ENCODE results near the gene TECRL.

Gene TECRL, protein sequence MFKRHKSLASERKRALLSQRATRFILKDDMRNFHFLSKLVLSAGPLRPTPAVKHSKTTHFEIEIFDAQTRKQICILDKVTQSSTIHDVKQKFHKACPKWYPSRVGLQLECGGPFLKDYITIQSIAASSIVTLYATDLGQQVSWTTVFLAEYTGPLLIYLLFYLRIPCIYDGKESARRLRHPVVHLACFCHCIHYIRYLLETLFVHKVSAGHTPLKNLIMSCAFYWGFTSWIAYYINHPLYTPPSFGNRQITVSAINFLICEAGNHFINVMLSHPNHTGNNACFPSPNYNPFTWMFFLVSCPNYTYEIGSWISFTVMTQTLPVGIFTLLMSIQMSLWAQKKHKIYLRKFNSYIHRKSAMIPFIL

DNA sequence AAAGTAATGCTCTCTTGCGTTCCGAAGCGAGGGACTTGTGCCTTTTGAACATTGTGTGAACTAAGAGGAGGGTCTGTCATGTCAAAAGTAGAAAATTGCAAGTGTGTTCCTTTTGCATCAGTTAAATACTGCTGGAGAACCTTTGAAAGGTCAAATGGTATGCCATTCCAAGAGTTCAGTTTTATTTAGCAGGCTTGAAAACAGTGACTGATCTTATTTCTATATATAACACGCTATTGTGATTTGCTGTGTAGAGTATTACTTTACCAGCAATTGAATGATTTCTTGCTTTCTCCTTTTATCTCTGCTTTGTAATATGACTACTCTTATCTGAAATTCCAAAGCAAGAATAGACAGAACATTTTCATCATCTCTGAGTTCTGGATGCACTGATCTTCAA is at the start of gene TECRL:
TECRL (minus strand) TSS at position 151 of the 400 bp plus-strand sequence; CDS start at position 52, 99 bp downstream.
- DNase-seq = no peak

DNA sequence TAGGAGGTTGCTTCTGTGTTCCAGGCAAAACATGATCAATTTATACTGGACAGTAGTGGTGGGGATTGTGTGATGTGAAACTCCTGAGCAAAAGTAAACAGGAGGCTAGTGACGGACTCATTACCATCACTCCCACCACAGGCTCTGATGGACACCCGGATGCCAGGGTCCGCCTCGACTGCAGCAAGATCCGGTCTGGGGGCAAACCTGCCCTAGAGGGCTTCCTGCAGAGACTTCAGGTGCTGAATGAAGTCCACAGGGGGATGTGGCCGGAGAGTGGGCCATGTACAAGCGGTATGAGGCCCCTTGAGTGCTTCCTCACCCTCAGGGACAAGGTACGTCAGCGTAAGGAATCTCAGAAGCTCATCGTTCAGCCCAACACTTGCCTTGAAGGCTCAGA is 23.4 kb upstream of the TECRL start:
- no peak for DNase-seq

DNA sequence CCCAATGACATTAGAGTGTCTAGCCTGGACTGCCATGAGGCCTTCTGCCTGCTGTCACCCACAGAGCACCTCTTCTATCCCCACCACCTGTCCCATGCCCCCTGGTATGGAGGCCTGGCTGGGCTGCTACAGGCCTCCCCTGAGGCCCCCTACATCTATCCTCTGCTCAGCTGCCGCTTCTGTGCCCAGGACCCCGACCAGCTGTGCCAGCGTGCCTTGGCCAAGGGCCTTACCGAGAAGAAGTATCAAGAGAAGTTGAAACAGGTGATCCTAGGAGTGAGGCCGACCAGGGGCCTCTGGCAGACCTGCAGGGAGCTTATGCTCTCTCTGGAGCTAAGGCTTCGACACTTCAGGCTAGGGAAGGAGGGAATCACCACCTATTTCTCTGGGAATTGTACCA is 21.7 kb upstream of the TECRL start:
- no peak for DNase-seq

DNA sequence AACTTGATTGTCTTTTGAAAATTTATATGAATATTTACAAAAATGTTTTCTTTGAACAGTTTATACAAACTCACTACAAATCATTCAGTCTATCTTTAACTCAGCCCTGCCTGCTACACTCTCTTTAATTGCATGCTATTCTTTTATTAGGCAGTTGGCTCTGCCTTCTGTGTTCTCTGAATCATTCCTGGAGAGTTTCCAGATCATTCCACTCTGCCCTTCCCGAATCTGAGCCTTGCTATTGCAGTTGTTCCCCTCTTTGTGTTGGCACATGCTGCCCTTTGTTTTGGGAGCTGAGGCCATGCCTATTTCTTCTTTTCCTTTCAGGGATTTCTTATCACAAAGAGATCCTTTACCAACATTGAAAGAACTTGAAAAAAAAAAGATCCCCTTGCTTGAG is 8.7 kb upstream of the TECRL start:
- DNase-seq = no peak

DNA sequence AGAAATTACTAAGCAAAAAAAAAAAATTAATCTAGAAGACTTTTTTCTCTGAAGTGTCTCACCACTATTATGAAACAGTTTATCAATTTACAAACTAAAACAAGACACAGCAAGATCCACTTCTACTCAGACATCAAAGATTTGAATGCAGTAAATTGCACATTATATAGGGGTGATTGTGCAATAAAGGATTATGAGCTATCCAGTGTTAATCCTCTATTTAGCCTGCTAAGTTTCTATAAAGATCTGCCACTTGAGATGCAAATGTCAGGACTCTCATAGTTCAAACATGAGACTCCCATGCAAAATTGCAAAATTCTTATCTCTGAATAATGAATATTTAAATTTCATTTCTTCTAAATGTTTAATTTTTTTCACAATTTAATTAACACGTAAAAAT is 2.2 kb downstream of the TECRL start:
- no peak for DNase-seq

DNA sequence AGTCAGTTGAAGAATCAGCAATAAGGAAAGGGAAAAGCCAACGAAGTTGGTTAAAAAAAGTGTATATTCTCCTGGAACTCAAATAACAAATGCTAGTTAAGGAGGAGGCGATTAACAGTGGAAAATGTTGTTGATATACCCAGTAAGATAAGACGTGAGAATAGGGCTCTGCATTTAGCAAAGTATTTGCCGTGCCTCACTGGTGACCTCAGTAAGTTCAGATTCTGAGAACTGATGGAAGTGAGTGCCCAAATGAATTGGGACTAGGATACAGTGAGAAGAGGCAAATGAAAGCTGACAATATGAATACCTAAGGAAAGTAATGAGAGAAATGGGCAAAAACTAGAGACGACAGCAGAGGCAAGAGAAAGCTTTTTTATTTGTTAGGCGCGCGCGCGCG is 3.5 kb downstream of the TECRL start:
- no peak for DNase-seq

- DNase-seq = no peak
Observed at GRCh38 chr4:64402684-64403083, 6.6 kb downstream of the TECRL start.

- DNase-seq = no peak
Observed at GRCh38 chr4:64399313-64400109, 9.7 kb downstream of the TECRL start.

GRCh38 chr4:64394469-64394868 is 14.8 kb downstream of the TECRL start:
- no peak for DNase-seq

- no peak for DNase-seq
Observed at GRCh38 chr4:64388252-64388651, 21.0 kb downstream of the TECRL start.

DNA sequence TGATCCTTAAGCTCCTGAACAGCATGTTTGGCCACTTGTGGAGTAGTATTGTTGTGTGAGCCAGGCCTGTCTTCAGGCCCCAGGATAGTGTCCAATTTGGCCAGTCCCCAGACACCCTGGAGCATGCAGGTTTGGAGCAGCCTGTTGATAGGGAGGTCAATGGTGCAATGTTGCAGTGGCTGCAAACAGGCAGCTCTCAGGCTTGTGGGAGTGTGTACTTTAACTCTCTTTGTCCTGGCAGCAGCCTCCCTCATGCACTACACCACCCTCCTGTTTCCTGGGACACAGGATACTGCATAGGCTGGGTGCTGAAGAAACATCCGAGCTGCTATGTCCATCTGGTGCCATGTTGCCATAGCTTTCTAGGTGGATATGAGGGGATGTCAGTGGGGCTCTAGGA is 24.0 kb downstream of the TECRL start:
- DNase-seq = no peak

DNA sequence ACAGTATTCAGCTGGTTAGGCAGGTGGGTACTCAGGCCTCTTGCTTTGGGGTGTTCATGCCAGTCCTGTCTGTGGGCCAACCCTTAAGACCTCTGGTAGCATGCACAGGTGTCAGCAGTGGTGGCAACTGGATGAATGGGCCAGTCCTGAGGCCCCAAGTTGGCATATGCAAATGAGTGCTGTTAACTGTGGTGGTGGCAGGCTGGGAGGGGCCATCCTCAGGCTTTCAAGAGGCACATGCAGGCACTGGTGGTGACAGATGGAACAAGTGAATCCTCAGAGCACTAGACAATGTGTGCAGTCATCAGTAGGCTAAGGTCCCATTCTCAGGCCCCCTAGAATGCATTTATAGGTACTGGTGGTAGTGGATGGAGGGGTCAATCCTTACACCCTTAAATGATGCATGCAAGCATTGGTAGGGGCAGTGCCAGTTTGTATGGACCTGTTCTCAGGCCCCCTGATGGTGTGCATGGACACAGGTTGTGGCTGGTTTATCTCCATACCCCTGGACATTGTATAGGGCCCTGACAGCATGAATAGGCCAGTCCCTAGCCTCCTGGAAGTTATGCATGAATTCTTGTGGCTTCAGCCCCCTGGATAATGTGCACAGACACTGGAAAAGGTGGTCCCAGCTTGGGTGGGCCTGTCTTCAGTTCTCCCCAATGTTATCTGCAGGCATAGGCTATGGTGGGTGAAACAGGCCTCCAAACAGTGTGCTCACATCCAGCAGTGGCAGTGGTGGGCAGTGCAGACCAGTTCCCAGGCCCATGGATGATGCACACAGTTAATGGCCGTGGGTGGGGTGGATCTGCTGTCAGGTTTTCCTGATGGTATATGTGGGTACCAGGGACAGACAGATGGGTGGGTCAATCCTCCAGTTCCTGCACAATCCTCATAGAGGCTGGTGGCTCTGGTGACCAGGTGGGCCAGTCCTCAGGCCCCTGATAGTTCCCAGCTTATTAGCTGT is 24.7 kb downstream of the TECRL start:
- DNase-seq = no peak

- DNase-seq = no peak
Observed at GRCh38 chr4:64368741-64369140, 40.5 kb downstream of the TECRL start.

- no peak for DNase-seq
Observed at GRCh38 chr4:64361399-64361740, 47.9 kb downstream of the TECRL start.

DNA sequence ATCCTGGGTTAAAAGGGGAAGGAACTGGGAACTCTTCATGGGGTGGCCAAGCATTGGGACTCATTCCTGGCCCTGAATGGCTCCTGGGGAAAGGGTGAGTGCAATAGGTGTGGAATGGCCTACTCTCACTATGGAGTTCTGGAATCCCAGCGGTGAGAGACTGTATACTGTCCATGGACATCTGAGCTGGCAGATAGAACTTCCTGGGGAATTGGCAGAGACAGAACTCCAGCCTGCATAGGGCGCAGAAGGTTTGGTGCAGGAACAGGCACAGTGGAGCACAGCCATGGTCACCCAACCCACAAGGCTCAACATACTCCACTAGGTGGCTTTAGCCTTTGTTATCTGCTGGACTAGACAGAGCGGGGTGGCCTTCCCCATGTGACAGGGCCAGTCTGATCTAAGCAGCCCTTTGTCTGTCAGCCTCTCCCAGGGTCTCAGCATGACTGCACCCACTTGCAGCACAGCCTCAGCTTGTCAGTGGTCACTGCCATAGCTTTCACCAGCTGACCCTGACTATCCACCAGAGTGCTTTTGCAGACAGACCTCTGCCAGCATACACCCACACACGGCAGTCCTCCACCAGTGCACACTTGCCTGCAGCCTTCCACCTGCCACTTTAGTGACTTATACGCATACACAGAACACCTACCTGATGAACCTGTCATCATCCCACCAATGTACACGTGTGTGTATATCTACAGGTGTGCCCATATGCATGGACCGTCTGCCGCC is 48.4 kb downstream of the TECRL start:
- DNase-seq = no peak

- DNase-seq = no peak
Observed at GRCh38 chr4:64359489-64359888, 49.8 kb downstream of the TECRL start.

GRCh38 chr4:64353904-64354303 is 55.3 kb downstream of the TECRL start:
- no peak for DNase-seq

- DNase-seq = no peak
Observed at GRCh38 chr4:64341711-64342110, 67.5 kb downstream of the TECRL start.

DNA sequence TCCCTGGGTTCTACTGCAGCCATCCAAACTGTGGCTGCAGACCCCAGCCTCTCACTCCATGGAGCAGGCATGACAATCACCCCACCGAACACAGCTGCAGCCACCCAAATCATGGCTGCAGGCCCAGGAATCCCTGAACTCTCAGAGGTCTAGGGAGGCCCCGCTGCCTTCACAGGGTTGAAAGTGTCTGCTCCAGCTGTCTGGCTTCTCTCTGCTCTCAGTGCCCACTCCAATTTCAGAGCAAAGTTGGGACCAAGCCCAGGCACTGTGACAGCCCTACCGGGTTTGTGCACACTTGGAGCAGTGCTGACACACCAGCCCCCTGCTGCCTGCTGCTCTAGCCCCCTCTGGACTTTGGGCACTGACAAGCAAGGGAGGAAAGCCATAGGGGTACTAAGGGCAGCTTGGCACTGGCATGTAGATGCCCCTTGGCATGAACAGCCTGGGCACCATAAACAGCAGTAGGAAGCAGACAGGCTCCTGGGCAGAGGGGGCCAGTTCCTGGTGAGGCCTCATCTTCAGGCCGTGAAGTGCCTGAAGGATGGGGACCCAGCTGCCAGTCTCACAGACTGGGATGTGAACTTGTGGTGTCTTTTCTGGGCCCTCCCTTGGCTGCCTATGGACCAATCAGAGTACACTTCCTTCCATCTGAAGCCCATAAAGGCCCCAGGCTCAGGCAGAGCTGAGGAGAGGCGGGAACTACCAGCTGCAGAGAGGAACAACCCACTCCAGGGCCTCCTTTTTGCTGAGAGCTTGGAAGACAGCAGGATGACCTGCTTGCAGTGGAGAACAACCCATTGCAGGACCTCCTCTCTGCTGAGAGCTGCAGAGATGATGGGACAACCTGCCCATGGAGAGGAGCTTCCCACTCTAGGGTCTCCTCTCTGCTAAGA is 68.8 kb downstream of the TECRL start:
- DNase-seq = no peak

- DNase-seq = no peak
Observed at GRCh38 chr4:64334964-64335363, 74.3 kb downstream of the TECRL start.

GRCh38 chr4:64330143-64330542 is 79.1 kb downstream of the TECRL start:
- DNase-seq = no peak

All from RPMI8226 (cell line).